Endothelial cell of umbilical vein (primary cell): ENCODE data around the gene KCNMA1. TPM values are rescaled to one million over a fixed set of nuclear protein-coding genes. Genes with fewer than 3 reads are reported as not detected.

Experiments used
- BruUV-seq: library from RNA; stranded (reverse); fragments of 400-500 nt; replicated peaks from 2 replicates; lab custom pipeline; 2021; lab: Mats Ljungman, UMichigan
- CTCF ChIA-PET: fragments of 300-600, 350-600 bp; sonication (Branson Sonifier 250); formaldehyde crosslinking; loops from one replicate; lab custom pipeline; 2021; ENCODE audit warnings: antibody characterized with exemption, inconsistent platforms; lab: Charles Lee
- POLR2A ChIA-PET: fragments of 300-600, 350-600 bp; sonication (Branson Sonifier 250); formaldehyde crosslinking; loops from one replicate; lab custom pipeline; 2021; ENCODE audit warnings: antibody characterized with exemption, inconsistent platforms; lab: Charles Lee
- DNase-seq: peaks from one replicate; pipeline ENCODE4 v3.0.0-alpha.2; 2011; ENCODE audit warnings: low read depth, low spot score
- FAIRE-seq: peaks from 2 replicates; lab custom pipeline; 2011; peaks lifted over from hg19 to GRCh38; lab: Jason Lieb, UNC
- H2AFZ ChIP-seq: 2 replicates; pipeline ENCODE4 v1.6.0; 2012; ENCODE audit warnings: low read depth, low read length, control low read depth, inconsistent platforms
- H3K27ac ChIP-seq: 2 replicates; pipeline ENCODE4 v1.5.1; 2011; ENCODE audit warnings: low read depth, mild to moderate bottlenecking, control low read depth, low read length, moderate library complexity; ENCODE audit not compliant: insufficient read depth
- H3K27me3 ChIP-seq, 2 experiments: 2 replicates each; pipeline versions ENCODE4 v1.6.0 to v1.6.1; 2011; ENCODE audit warnings: low read length in 2 of 2, mixed read lengths in 1 of 2; ENCODE audit not compliant: control insufficient read depth in 2 of 2, insufficient read depth in 2 of 2
- H3K36me3 ChIP-seq, 2 experiments: 2 replicates in 1 of 2; 3 replicates in 1 of 2; pipeline ENCODE4 v1.5.1; 2011; ENCODE audit warnings: low read length in 2 of 2, mild to moderate bottlenecking in 1 of 2, moderate library complexity in 1 of 2; ENCODE audit not compliant: control insufficient read depth in 2 of 2, insufficient read depth in 2 of 2; ENCODE audit errors: extremely low read depth in 1 of 2
- H3K4me1 ChIP-seq: 3 replicates; pipeline ENCODE4 v1.5.1; 2011; ENCODE audit warnings: mild to moderate bottlenecking, low read length; ENCODE audit not compliant: control insufficient read depth, insufficient read depth; ENCODE audit errors: extremely low read depth
- H3K4me2 ChIP-seq: 2 replicates; pipeline ENCODE4 v1.6.1; 2011; ENCODE audit warnings: low read length, control low read depth, mixed read lengths; ENCODE audit not compliant: insufficient read depth
- H3K4me3 ChIP-seq, 3 experiments: fragments of 200-600 bp in 1 of 3; sonication (generic), shearing (Covaris generic) in 1 of 3; replicated peaks in 1 of 3; 2 replicates each; pipeline ENCODE4 v1.5.1; 2011 to 2016; ENCODE audit warnings: control low read depth in 3 of 3, low read length in 3 of 3, mild to moderate bottlenecking in 2 of 3, inconsistent platforms in 1 of 3, low read depth in 1 of 3, moderate library complexity in 1 of 3; ENCODE audit not compliant: insufficient read depth in 1 of 3
- H3K79me2 ChIP-seq: 2 replicates; pipeline ENCODE4 v1.6.0; 2012; ENCODE audit warnings: low read length, inconsistent platforms; ENCODE audit not compliant: control insufficient read depth, insufficient read depth
- H3K9ac ChIP-seq: replicated peaks from 2 replicates; pipeline ENCODE3; 2011; ENCODE audit warnings: low read length, control low read depth; ENCODE audit not compliant: insufficient read depth; ENCODE audit errors: extremely low read depth
- H3K9me1 ChIP-seq: replicated peaks from 3 replicates; pipeline ENCODE4 v1.6.0; 2011; ENCODE audit warnings: mild to moderate bottlenecking, low read length; ENCODE audit not compliant: control insufficient read depth, insufficient read depth; ENCODE audit errors: extremely low read depth
- H3K9me3 ChIP-seq: replicated peaks from 2 replicates; pipeline ENCODE4 v1.5.1; 2012; ENCODE audit warnings: low read length, inconsistent platforms; ENCODE audit not compliant: control insufficient read depth, insufficient read depth
- H4K20me1 ChIP-seq: replicated peaks from 2 replicates; pipeline ENCODE3; 2011; ENCODE audit warnings: mild to moderate bottlenecking, low read length; ENCODE audit not compliant: control insufficient read depth, insufficient read depth; ENCODE audit errors: extremely low read depth
- CTCF ChIP-seq, 2 donors: IDR thresholded peaks; 1 replicate in 1 of 2; 2 replicates in 1 of 2; pipeline ENCODE4 v1.5.1; 2011; ENCODE audit warnings: low read length in 2 of 2, mild to moderate bottlenecking in 2 of 2, moderate library complexity in 2 of 2, control low read depth in 1 of 2, inconsistent platforms in 1 of 2, low read depth in 1 of 2; ENCODE audit not compliant: insufficient read depth in 1 of 2; ENCODE audit errors: extremely low read depth in 1 of 2
- EZH2 ChIP-seq: IDR thresholded peaks from 2 replicates; pipeline ENCODE4 v1.6.1; 2012; ENCODE audit warnings: borderline replicate concordance, low read depth, mild to moderate bottlenecking, moderate library complexity, low read length, inconsistent platforms; ENCODE audit not compliant: severe bottlenecking
- FOS ChIP-seq: IDR thresholded peaks from 2 replicates; pipeline ENCODE4 v1.6.1; 2011; ENCODE audit warnings: mild to moderate bottlenecking, low read length, moderate library complexity, borderline replicate concordance; ENCODE audit not compliant: insufficient read depth
- GATA2 ChIP-seq: IDR thresholded peaks from 2 replicates; pipeline ENCODE4 v1.7.0; 2011; ENCODE audit warnings: low read depth, mild to moderate bottlenecking, moderate library complexity, mixed read lengths, low read length; ENCODE audit not compliant: insufficient read length, insufficient read depth
- JUN ChIP-seq: IDR thresholded peaks from 2 replicates; pipeline ENCODE4 v1.6.1; 2011; ENCODE audit warnings: borderline replicate concordance, low read depth; ENCODE audit not compliant: insufficient read length, insufficient read depth
- MAX ChIP-seq: IDR thresholded peaks from 2 replicates; pipeline ENCODE4 v1.6.1; 2011; ENCODE audit not compliant: insufficient read depth, insufficient read length
- MYC ChIP-seq: IDR thresholded peaks from one replicate; pipeline ENCODE4 v1.6.1; 2011; ENCODE audit warnings: mild to moderate bottlenecking, low read depth, low read length
- POLR2A ChIP-seq: IDR thresholded peaks from 2 replicates; pipeline ENCODE4 v1.6.1; 2012; ENCODE audit warnings: low read depth, mild to moderate bottlenecking, control low read depth, low read length
- POLR2AphosphoS5 ChIP-seq: IDR thresholded peaks from 2 replicates; pipeline ENCODE4 v1.6.1; 2012; ENCODE audit warnings: low read depth, mild to moderate bottlenecking, control low read depth, low read length, moderate library complexity; ENCODE audit not compliant: insufficient read depth
- dilution Hi-C: fragments of 300-500 bp; cut with MboI; formaldehyde crosslinking; loops from one replicate; pipeline ENCODE4 v1.15.0; 2019; ENCODE audit warnings: low sequenced_read_pairs; ENCODE audit not compliant: extremely low pct_ligation_motif_present
- intact Hi-C: fragments of 100-400 bp; cut with micrococcal nuclease; formaldehyde crosslinking; loops from one replicate; pipeline ENCODE4 v1.10.0; 2022
- polyA plus RNA-seq, 4 experiments: library from polyadenylated mRNA; depleted of rRNA in 3 of 4; stranded (reverse) in 3 of 4; unstranded in 1 of 4; fragments of >200 nt; gene quantifications; 2 replicates each; pipeline versions ENCODE4 v1.2.1 to v1.2.3, GENCODE V29; 2011 to 2012; ENCODE audit warnings: missing spikeins in 1 of 4
- total RNA-seq: library from RNA; stranded (reverse); gene quantifications from 2 replicates; pipeline ENCODE4 v1.2.3, GENCODE V29; 2021

KCNMA1 gene
- total and polyA plus RNA-seq, 2 donors (not counting 3 experiments of a cell fraction or from before 2014, with no cell fraction given): 0.10 to 0.82 TPM

- Histone ChIP-seq H3K27ac (no peak overlapping the region), H3K9me3 (no peaks in the 10 kb centered on the region), H3K27me3 (no peaks in the 10 kb centered on the region), H4K20me1 (no peaks in the 10 kb centered on the region), H3K4me3 (no peak overlapping the region), H3K79me2 (no peaks in the 10 kb centered on the region), H2AFZ (no peak overlapping the region), H3K36me3 (no peaks in the 10 kb centered on the region), H3K9ac (no peak overlapping the region), H3K4me1 (no peaks in the 10 kb centered on the region), H3K9me1 (no peaks in the 10 kb centered on the region), H3K4me2 (no peak overlapping the region)
- no peak for DNase-seq
- BruUV-seq: no TSS peak
- dilution Hi-C loops (no loop called here), intact Hi-C loops (no loop called here)
- TF ChIP-seq GATA2 (no peak), MAX (no peak), FOS (no peak), JUN (no peak), POLR2A (no peak), POLR2AphosphoS5 (no peak), EZH2 (no peak), CTCF (IDR thresholded peaks at IDR 0.05; ENCODE audit: extremely low read depth in 1 of 2, insufficient read depth in 1 of 2, low read depth in 1 of 2, low read length in 2 of 2) (no peak), MYC (no peak)
- ChIA-PET CTCF (interaction anchor here (1.0 kb wide), 1 partner anchor 9 kb away, joined by 5 read pairs; no protein-coding TSS in a partner anchor), POLR2A (no interaction called here)
- FAIRE-seq: no peak
Measured at GRCh38 chr10:77415313-77415960, 222.2 kb downstream of the KCNMA1 start.
